Activated CD4-positive, alpha-beta T cell treated with anti-CD3 and anti-CD28 coated beads for 36 hours (primary cell): ENCODE data around the gene PVRIG. TPM values are rescaled to one million over a fixed set of nuclear protein-coding genes. Genes with fewer than 3 reads are reported as not detected.
"Not testable (repeated sequence)": the region's sequence is repeated elsewhere in the genome, so short reads cannot be mapped to it uniquely, and the experiment has no call there.

Experiments used
- ATAC-seq: fragments of 200-7000 bp; cut with Tn5 transposase; one replicate; pipeline ENCODE4 v1.10.0; 2021; ENCODE audit warnings: mild to moderate bottlenecking, moderate library complexity
- CTCF ChIA-PET: fragments of 350-600 bp; sonication (Branson Sonifier 250); formaldehyde crosslinking; loops from one replicate; lab custom pipeline; 2021; ENCODE audit warnings: antibody characterized with exemption; lab: Charles Lee
- POLR2A ChIA-PET: fragments of 350-600 bp; sonication (Branson Sonifier 250); formaldehyde crosslinking; loops from one replicate; lab custom pipeline; 2021; ENCODE audit warnings: antibody characterized with exemption, inconsistent platforms; lab: Charles Lee
- DNase-seq: peaks from one replicate; pipeline ENCODE4 v3.0.0-alpha.2; 2020
- H3K27ac Mint-ChIP-seq: one replicate; pipeline ENCODE4 v1.8.0; 2021; ENCODE audit warnings: mixed read lengths
- H3K27me3 Mint-ChIP-seq: one replicate; pipeline ENCODE4 v1.8.0; 2021; ENCODE audit warnings: mixed read lengths
- H3K36me3 Mint-ChIP-seq: one replicate; pipeline ENCODE4 v1.8.0; 2021; ENCODE audit warnings: low read depth, mixed read lengths
- H3K4me1 Mint-ChIP-seq: one replicate; pipeline ENCODE4 v1.8.0; 2021; ENCODE audit warnings: mixed read lengths
- H3K4me3 Mint-ChIP-seq: one replicate; pipeline ENCODE4 v1.8.0; 2021; ENCODE audit warnings: mild to moderate bottlenecking, moderate library complexity, mixed read lengths
- H3K9me3 Mint-ChIP-seq: one replicate; pipeline ENCODE4 v1.8.0; 2021; ENCODE audit warnings: low read depth, mixed read lengths
- intact Hi-C, 2 experiments: fragments of 100-400 bp; cut with DNase I in 1 of 2; cut with micrococcal nuclease in 1 of 2; formaldehyde crosslinking; loops; one replicate each; pipeline versions ENCODE4 v1.14.2 to v1.15.1; 2022 to 2024; cut with DNase I, micrococcal nuclease
- total RNA-seq, 2 experiments: library from RNA; stranded (reverse); gene quantifications; one replicate each; pipeline ENCODE4 v1.2.3, GENCODE V29; 2021

PVRIG gene
- total RNA-seq, 2 experiments from 2014 or later = 26.9 to 27.7 TPM

DNA sequence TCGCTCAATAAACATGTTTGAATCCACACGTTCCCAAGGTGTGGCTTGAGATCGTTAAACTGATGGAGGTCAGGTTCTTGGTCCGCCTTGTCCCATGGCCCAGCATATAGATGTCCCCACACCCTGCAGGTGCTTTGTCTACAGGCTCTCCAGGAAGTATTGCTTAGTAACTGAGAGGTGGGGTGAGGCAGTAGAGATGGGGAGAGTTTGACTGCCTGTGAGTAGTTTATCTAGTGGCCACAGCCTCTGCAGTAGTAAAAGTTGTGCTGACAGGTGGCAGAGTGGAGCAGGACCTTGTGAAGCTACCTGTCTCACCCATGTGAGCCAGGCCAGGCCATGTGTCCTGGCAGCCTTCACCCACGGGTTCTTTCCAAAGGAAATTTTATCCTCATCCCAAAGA is 5.4 kb upstream of the PVRIG start:
- Mint-ChIP-seq H3K27ac (peak overlapping the region; percentile 68), H3K4me1 (peaks cover 69% of the 10 kb centered on the region), H3K36me3 (peaks cover 11% of the 10 kb centered on the region)
- H3K4me3 Mint-ChIP-seq, intact Hi-C loops, ATAC-seq, CTCF ChIA-PET, H3K27me3 Mint-ChIP-seq, H3K9me3 Mint-ChIP-seq, POLR2A ChIA-PET: not testable (repeated sequence)
- DNase-seq = peak; percentile 32

DNA sequence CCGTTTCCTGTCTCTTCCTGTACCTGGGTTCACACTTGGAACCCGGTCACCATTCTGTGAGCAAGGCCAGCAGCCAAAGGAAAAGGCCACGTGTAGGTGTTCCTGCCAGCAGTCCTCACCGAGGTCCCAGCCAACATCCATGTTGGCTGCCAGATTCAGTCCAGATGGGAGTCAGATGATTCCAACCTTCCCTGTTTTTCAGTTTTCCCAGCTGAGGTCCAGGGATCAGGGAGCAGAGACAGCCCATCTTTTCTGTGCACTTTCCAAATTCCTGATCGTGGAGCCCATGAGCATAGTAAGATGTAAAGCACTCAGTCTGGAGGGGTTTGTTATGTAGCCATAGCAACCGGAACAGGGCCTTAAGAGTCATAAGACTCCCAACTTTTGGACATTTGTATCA is 3.9 kb upstream of the PVRIG start:
- ATAC-seq (no peak), DNase-seq (no peak)
- intact Hi-C loops = loop anchor here (5.0 kb wide), 2 partner anchors 39 to 49 kb away; partner anchors contain the start of genes GAL3ST4 (in 1 of the 2), GPC2 (in 1 of the 2) and STAG3 (in 1 of the 2)
- POLR2A ChIA-PET = no interaction called here
- peak overlapping the region; percentile 4 for H3K27ac Mint-ChIP-seq
- CTCF ChIA-PET = interaction anchor here (0.7 to 3.1 kb wide), 5 partner anchors 26 to 87 kb away, joined by 3 to 20 read pairs (median 3); partner anchors contain the start of genes GPC2 and STAG3
- H3K4me1 Mint-ChIP-seq = peaks cover 54% of the 10 kb centered on the region
- no peaks in the 10 kb centered on the region for H3K27me3 Mint-ChIP-seq
- no peaks in the 10 kb centered on the region for H3K9me3 Mint-ChIP-seq
- no peak overlapping the region for H3K4me3 Mint-ChIP-seq
- H3K36me3 Mint-ChIP-seq = peaks cover 21% of the 10 kb centered on the region

DNA sequence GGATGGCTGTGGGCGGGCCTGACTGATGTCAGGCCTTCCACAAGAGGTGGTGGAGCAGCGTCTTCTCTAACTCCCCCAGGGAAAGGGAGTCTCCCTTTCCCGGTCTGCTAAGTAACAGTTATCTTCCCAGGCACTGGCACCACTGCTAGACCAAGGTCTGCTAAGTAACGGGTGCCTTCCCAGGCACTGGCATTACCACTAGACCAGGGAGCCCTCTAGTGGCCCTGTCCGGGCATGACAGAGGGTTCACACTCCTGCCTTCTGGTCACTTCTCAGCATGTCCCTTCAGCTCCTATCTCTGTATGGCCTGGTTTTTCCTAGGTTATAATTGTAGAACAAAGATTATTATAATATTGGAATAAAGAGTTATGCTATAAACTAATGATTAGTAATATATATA is 1.8 kb upstream of the PVRIG start:
- H3K9me3 Mint-ChIP-seq, POLR2A ChIA-PET, H3K27ac Mint-ChIP-seq, H3K27me3 Mint-ChIP-seq: not testable (repeated sequence)
- CTCF ChIA-PET = interaction anchor here (0.6 to 3.1 kb wide), 12 partner anchors 10 to 90 kb away, joined by 3 to 20 read pairs (median 3); partner anchors contain the start of genes GAL3ST4, GPC2 and STAG3
- Mint-ChIP-seq H3K4me3 (peak overlapping the region; percentile 64), H3K4me1 (peaks cover 49% of the 10 kb centered on the region), H3K36me3 (peaks cover 36% of the 10 kb centered on the region)
- DNase-seq (peak; percentile 91), ATAC-seq (peak; percentile 8)
- intact Hi-C loops = loop anchor here (1.0 to 5.0 kb wide), 5 partner anchors 9 to 70 kb away; partner anchors contain the start of genes GAL3ST4 (in 1 of the 2), GPC2 (in 1 of the 2), LAMTOR4 (in 1 of the 2) and STAG3 (in 1 of the 2)

DNA sequence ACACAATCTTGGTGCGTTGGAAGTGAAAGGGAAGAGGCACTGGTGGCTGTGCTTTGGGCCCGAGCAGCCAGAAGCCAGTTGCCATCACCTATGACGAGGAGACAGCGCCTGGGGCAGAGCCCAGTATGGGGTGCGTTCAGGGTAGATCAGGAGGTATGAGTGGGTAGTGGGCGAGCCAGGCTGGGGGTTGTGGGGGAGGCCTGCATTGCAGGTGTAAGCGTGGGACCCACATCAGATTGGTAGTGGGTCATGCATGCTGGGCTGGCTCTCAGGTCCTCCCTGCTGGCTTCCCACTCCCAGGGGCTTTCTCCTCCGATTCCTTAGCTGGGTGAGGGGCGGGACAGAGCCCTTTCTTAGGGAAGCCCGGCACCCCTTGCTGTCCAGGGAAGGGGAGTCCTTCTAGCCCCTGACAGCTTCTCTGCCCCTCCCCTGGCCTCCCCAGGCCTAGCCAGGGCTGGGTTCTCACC is 445 bp upstream of the PVRIG start:
- Mint-ChIP-seq H3K27ac (peak overlapping the region; percentile 90), H3K9me3 (no peaks in the 10 kb centered on the region), H3K36me3 (peaks cover 49% of the 10 kb centered on the region), H3K4me1 (peaks cover 55% of the 10 kb centered on the region), H3K27me3 (no peaks in the 10 kb centered on the region), H3K4me3 (peak overlapping the region; percentile 96)
- ATAC-seq (peak; percentile 10), DNase-seq (peak; percentile 67)
- ChIA-PET POLR2A (interaction anchor here (0.7 kb wide), 1 partner anchor 42 kb away, joined by 3 read pairs; the partner anchor contains the start of gene GPC2), CTCF (interaction anchor here (0.6 to 3.1 kb wide), 6 partner anchors 81 to 198 kb away, joined by 3 to 20 read pairs (median 3); no protein-coding TSS in a partner anchor)
- intact Hi-C loops = loop anchor here (5.0 kb wide), 2 partner anchors 42 to 52 kb away; partner anchors contain the start of genes GAL3ST4 (in 1 of the 2), GPC2 (in 1 of the 2) and STAG3 (in 1 of the 2)

DNA sequence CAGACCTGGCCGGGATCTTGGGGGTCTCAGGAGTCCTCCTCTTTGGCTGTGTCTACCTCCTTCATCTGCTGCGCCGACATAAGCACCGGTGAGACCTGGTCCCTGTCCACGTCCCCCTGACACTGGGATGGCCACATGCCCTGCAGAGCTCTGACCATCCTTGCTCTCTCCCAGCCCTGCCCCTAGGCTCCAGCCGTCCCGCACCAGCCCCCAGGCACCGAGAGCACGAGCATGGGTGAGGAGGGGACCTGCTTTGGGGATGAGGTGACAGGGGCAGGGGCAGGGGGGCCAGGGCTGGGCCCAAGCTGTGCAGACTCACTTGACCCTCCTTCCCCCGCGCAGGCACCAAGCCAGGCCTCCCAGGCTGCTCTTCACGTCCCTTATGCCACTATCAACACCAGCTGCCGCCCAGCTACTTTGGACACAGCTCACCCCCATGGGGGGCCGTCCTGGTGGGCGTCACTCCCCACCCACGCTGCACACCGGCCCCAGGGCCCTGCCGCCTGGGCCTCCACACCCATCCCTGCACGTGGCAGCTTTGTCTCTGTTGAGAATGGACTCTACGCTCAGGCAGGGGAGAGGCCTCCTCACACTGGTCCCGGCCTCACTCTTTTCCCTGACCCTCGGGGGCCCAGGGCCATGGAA is 959 bp downstream of the PVRIG start:
- peak overlapping the region; percentile 90 for H3K27ac Mint-ChIP-seq
- no peaks in the 10 kb centered on the region for H3K9me3 Mint-ChIP-seq
- H3K27me3 Mint-ChIP-seq = no peaks in the 10 kb centered on the region
- intact Hi-C loops = loop anchor here (1.0 to 5.0 kb wide), 5 partner anchors 30 to 208 kb away; partner anchors contain the start of genes MEPCE (in 1 of the 2) and ZCWPW1 (in 1 of the 2)
- peaks cover 53% of the 10 kb centered on the region for H3K36me3 Mint-ChIP-seq
- peak; percentile 10 for ATAC-seq
- ChIA-PET POLR2A (interaction anchor here (0.9 kb wide), 1 partner anchor 54 kb away, joined by 3 read pairs; no protein-coding TSS in a partner anchor), CTCF (interaction anchor here (0.6 to 2.2 kb wide), 5 partner anchors 10 to 171 kb away, joined by 3 to 10 read pairs (median 3); no protein-coding TSS in a partner anchor)
- no peak for DNase-seq
- peak overlapping the region; percentile 96 for H3K4me3 Mint-ChIP-seq
- H3K4me1 Mint-ChIP-seq = peaks cover 50% of the 10 kb centered on the region

DNA sequence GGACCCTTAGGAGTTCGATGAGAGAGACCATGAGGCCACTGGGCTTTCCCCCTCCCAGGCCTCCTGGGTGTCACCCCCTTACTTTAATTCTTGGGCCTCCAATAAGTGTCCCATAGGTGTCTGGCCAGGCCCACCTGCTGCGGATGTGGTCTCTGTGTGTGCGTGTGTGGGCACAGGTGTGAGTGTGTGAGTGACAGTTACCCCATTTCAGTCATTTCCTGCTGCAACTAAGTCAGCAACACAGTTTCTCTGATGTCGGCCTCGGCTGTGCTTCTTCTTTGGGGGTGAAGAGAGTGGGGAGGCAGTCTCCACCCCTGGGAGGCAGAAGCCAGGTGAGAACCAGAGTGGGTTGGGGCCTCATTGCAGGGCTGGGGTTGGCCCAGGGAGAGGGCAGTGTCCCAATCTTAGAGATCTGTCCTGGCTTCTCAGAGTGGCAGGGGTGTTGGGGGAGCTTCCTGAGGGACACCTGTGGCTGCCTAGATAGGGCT is 1.5 kb downstream of the PVRIG start:
- ATAC-seq = peak; percentile 57
- intact Hi-C loops = loop anchor here (1.0 to 5.0 kb wide), 5 partner anchors 30 to 209 kb away; partner anchors contain the start of genes MEPCE (in 1 of the 2) and ZCWPW1 (in 1 of the 2)
- Mint-ChIP-seq H3K4me1 (peaks cover 47% of the 10 kb centered on the region), H3K4me3 (peak overlapping the region; percentile 96), H3K9me3 (no peaks in the 10 kb centered on the region), H3K36me3 (peaks cover 54% of the 10 kb centered on the region), H3K27ac (peak overlapping the region; percentile 90), H3K27me3 (no peaks in the 10 kb centered on the region)
- peak; percentile 81 for DNase-seq
- POLR2A ChIA-PET = interaction anchor here (0.5 to 1.1 kb wide), 2 partner anchors 63 to 124 kb away, joined by 4 to 5 read pairs; no protein-coding TSS in a partner anchor
- CTCF ChIA-PET = interaction anchor here (0.8 to 2.2 kb wide), 3 partner anchors 31 to 186 kb away, joined by 3 to 10 read pairs (median 5); no protein-coding TSS in a partner anchor

DNA sequence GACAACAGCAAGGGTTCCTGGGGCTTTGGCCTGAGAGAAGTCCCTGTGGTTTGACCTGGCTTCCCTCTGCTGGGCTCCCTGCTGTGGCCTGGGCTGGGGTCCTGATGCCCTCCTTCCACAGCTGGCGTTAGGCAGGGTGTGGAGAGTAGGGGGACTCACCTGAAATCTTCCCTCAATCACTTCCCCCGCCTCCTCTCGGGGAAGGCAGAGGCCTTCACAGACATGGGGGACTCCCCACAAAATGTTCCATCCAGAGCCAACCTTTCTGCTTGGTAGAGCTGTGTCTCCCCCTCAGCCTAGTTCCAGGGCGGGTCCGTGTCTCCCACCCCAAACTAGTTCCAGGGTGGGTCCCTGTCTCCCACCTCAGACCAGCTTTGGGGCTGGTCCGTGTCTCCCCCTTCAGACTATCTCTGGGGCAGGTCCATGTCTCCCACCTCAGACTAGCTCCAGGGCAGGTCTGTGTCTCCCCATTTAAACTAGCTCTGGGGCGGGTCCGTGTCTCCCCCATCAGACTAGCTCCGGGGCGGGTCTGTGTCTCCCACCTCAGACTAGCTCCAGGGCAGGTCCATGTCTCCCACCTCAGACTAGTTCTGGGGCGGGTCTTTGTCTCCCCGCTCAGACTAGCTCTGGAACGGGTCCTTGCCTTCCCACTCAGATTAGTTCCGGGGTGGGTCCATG is 2.2 kb downstream of the PVRIG start:
- Mint-ChIP-seq H3K9me3 (no peaks in the 10 kb centered on the region), H3K4me1 (peaks cover 46% of the 10 kb centered on the region), H3K27me3 (no peaks in the 10 kb centered on the region), H3K27ac (peak overlapping the region; percentile 90), H3K36me3 (peaks cover 55% of the 10 kb centered on the region), H3K4me3 (peak overlapping the region; percentile 96)
- CTCF ChIA-PET = interaction anchor here (0.6 to 2.2 kb wide), 3 partner anchors 90 to 391 kb away, joined by 4 to 10 read pairs (median 5); no protein-coding TSS in a partner anchor
- intact Hi-C loops = loop anchor here (1.0 to 5.0 kb wide), 5 partner anchors 31 to 210 kb away; partner anchors contain the start of genes MEPCE (in 1 of the 2) and ZCWPW1 (in 1 of the 2)
- ATAC-seq (no peak), DNase-seq (no peak)
- POLR2A ChIA-PET = interaction anchor here (0.5 to 1.1 kb wide), 3 partner anchors 62 to 123 kb away, joined by 3 to 5 read pairs (median 4); no protein-coding TSS in a partner anchor

DNA sequence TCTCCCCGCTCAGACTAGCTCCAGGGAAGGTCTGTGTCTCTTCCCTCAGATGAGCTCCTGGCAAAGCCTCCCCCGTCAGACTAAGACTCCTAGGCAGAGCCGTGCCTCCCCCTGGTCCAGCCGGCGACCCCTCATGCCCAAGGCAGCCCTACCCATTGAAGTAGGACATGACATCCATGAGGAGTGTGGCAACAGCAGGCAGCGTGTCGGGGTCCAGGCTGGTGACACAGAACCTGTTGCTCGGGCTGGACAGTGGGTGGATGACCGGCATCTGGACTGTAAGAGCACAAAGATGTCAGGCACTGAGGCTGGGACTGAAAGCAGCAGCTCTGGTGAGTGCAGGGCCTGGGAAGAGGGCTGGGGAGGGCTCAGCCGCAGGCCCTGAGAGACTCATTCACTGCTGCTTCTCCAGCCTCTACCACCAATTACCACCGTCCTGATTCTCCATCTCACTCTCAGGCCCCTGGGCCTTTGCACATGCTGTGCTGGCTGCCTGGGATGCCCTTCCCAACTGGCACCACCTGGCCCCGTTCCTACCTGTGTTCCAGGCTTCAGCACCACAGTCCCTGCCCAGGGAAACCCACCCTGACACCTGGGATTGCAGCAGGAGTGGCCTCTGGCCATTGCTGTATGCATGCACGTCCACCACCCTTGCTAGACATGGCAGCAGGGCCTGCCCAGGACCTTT is 2.8 kb downstream of the PVRIG start:
- no peak for DNase-seq
- Mint-ChIP-seq H3K27ac (peak overlapping the region; percentile 90), H3K27me3 (no peaks in the 10 kb centered on the region), H3K4me3 (peak overlapping the region; percentile 96), H3K36me3 (peaks cover 55% of the 10 kb centered on the region), H3K9me3 (no peaks in the 10 kb centered on the region), H3K4me1 (peaks cover 39% of the 10 kb centered on the region)
- intact Hi-C loops = loop anchor here (5.0 kb wide), 2 partner anchors 90 to 210 kb away; no protein-coding TSS in a partner anchor
- ATAC-seq = no peak
- CTCF ChIA-PET = interaction anchor here (0.6 to 2.2 kb wide), 3 partner anchors 91 to 391 kb away, joined by 4 to 10 read pairs (median 5); no protein-coding TSS in a partner anchor
- POLR2A ChIA-PET = interaction anchor here (0.6 to 1.1 kb wide), 2 partner anchors 93 to 123 kb away, joined by 3 to 4 read pairs; no protein-coding TSS in a partner anchor

DNA sequence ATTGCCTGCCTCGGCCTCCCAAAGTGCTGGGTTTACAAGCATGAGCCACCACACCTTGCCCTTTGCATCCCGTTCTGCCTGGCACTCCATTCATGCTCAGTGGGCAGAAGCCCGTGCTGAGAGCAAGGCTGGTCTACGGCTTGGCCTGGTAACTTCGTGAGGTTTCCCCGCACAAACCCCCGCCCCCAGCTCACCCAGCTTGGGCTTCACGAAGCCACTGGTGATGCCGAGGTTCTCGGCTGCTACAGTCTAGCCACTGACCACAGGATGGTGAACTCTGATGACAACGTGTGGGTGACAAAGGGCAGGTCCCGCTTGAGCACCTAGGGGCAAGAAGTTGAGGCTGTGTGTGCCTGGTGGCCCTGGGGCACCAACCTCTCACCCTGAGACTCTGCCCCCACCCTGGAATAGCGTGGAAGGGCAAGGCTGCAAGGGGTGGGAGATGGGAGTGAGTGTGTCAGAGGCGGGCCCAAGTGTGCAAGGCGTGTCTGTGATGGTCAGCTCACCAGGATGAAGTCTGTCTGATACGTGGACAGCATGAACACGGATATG is 3.7 kb downstream of the PVRIG start:
- Mint-ChIP-seq H3K27ac (peak overlapping the region; percentile 90), H3K36me3 (peaks cover 55% of the 10 kb centered on the region), H3K4me1 (peaks cover 38% of the 10 kb centered on the region), H3K4me3 (peak overlapping the region; percentile 96)
- DNase-seq, H3K27me3 Mint-ChIP-seq, POLR2A ChIA-PET, ATAC-seq, H3K9me3 Mint-ChIP-seq: not testable (repeated sequence)
- CTCF ChIA-PET = interaction anchor here (0.5 to 2.2 kb wide), 3 partner anchors 9 to 92 kb away, joined by 3 to 10 read pairs (median 3); no protein-coding TSS in a partner anchor
- intact Hi-C loops = loop anchor here (5.0 kb wide), 2 partner anchors 91 to 211 kb away; no protein-coding TSS in a partner anchor
